ENCODE measurements around the gene HDLBP. TPM values are rescaled to one million over a fixed set of nuclear protein-coding genes. Genes with fewer than 3 reads are reported as not detected.

The HDLBP gene
- total and polyA plus RNA-seq, 2 of the 4 experiments (the other 2 are of a cell fraction), result 648 to 1,165 TPM

DNA sequence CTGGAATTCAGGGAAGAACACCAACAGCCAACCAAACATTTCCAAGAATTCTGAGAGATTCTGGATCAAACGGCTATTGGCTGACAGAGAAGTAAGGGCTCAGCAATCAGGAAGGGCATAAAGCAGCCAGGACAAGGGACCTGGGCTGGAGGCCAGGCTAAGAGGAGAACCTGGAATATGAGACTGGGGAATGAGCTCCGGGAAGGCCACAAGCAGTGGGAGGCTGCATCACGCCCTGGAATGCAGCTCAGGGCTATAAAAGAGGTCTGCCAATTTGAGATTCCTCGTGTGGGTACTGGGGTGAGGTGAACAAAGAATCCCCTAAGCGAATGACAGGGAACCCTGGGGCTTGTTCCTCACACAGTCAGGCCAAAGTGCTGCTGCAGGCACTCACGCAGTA lies 66.6 kb downstream of the HDLBP start:
- no peak overlapping the region for H3K23ac ChIP-seq (ENCODE audit: low read depth, low read length)
- H2BK20ac ChIP-seq (ENCODE audit: low read depth, low read length), result no peak overlapping the region
- 100% methylated on average over 1 of the region's 6 CpGs; no CpG with 5 or more reads in 1 of the 2 experiments for WGBS, 2 experiments (ENCODE audit: extremely low coverage in 2 of 2, insufficient read length in 1 of 2)
- in situ Hi-C loops (cut with MboI; ENCODE audit: low sequenced_read_pairs), result no loop called here
- no peak overlapping the region for H3K27ac ChIP-seq (ENCODE audit: insufficient read depth, low read length)
- H3K27me3 ChIP-seq (ENCODE audit: control insufficient read depth, insufficient read depth, low read length), result no peaks in the 10 kb centered on the region
- no peak overlapping the region for H3K4me2 ChIP-seq (ENCODE audit: low read depth, low read length)
- H4K8ac ChIP-seq (ENCODE audit: low read depth in 2 of 2, low read length in 2 of 2), result no peak overlapping the region
- CTCF ChIA-PET, result interaction anchor here (0.8 kb wide), 1 partner anchor 140 kb away, joined by 3 read pairs; no protein-coding TSS in a partner anchor
- no peak overlapping the region for H2BK120ac ChIP-seq (ENCODE audit: low read depth, low read length)
- intact Hi-C loops (cut with micrococcal nuclease), result no loop called here
- no peak overlapping the region for H2BK5ac ChIP-seq (ENCODE audit: low read depth, low read length, poor library complexity, severe bottlenecking)
- DNase-seq (no peak), ATAC-seq (ENCODE audit: low read depth) (no peak)
- no peak overlapping the region for H3K56ac ChIP-seq (ENCODE audit: extremely low read depth, insufficient read depth, low read length)
- dilution Hi-C loops (cut with HindIII; ENCODE audit: low sequenced_read_pairs, unreplicated experiment), result no loop called here
- H2AFZ ChIP-seq (replicated peaks; ENCODE audit: low read length, poor library complexity), result no peak overlapping the region
- no peak overlapping the region for H2AK9ac ChIP-seq (replicated peaks; ENCODE audit: low read depth, low read length, poor library complexity)
- no TSS peak for BruUV-seq (replicated peaks)
- peaks cover 39 to 83% of the 10 kb centered on the region in 2 experiments for H3K79me1 ChIP-seq (ENCODE audit: low read depth in 1 of 2, low read length in 2 of 2)
- H3K18ac ChIP-seq (ENCODE audit: low read depth, low read length), result no peak overlapping the region
- no peaks in the 10 kb centered on the region for H3K4me1 ChIP-seq (ENCODE audit: control insufficient read depth, insufficient read depth, low read length)
- H3K9ac ChIP-seq (ENCODE audit: low read depth, low read length), result no peak overlapping the region
- H3K36me3 ChIP-seq (ENCODE audit: control insufficient read depth, insufficient read depth, low read length), result peaks cover 89% of the 10 kb centered on the region
- H4K5ac ChIP-seq (ENCODE audit: low read depth, low read length), result no peak overlapping the region
- H3K4me3 ChIP-seq (ENCODE audit: insufficient read depth, low read depth, low read length), result no peak overlapping the region
- no peak overlapping the region for H4K91ac ChIP-seq (ENCODE audit: insufficient read depth, low read depth, low read length)
- TF ChIP-seq NFE2L2 (IDR thresholded peaks at IDR 0.05; ENCODE audit: low read depth, low read length) (no peak), SMC3 (IDR thresholded peaks at IDR 0.05; ENCODE audit: low read depth, low read length) (no peak), FOS (IDR thresholded peaks at IDR 0.05; ENCODE audit: low read depth, low read length) (no peak), CEBPB (IDR thresholded peaks at IDR 0.05; ENCODE audit: low read depth, low read length) (no peak), RCOR1 (IDR thresholded peaks at IDR 0.05; ENCODE audit: insufficient replicate concordance, low read length) (no peak), MAFK (IDR thresholded peaks at IDR 0.05; ENCODE audit: low read depth, low read length) (no peak), BHLHE40 (IDR thresholded peaks at IDR 0.05; ENCODE audit: low read depth, low read length) (no peak), RAD21 (IDR thresholded peaks at IDR 0.05; ENCODE audit: low read length) (no peak), RFX5 (IDR thresholded peaks at IDR 0.05; ENCODE audit: low read depth, low read length) (no peak), MAZ (IDR thresholded peaks at IDR 0.05; ENCODE audit: borderline replicate concordance, low read depth, low read length) (no peak), POLR2A (IDR thresholded peaks at IDR 0.05; ENCODE audit: low read depth, low read length) (no peak), CHD1 (IDR thresholded peaks at IDR 0.05; ENCODE audit: low read depth, low read length) (no peak), MXI1 (IDR thresholded peaks at IDR 0.05; ENCODE audit: borderline replicate concordance, low read depth, low read length) (no peak)
- TF ChIP-seq, protein P1, sequence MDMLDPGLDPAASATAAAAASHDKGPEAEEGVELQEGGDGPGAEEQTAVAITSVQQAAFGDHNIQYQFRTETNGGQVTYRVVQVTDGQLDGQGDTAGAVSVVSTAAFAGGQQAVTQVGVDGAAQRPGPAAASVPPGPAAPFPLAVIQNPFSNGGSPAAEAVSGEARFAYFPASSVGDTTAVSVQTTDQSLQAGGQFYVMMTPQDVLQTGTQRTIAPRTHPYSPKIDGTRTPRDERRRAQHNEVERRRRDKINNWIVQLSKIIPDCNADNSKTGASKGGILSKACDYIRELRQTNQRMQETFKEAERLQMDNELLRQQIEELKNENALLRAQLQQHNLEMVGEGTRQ (IDR thresholded peaks at IDR 0.05; ENCODE audit: low read depth, low read length), result no peak
- TF ChIP-seq, protein P2, sequence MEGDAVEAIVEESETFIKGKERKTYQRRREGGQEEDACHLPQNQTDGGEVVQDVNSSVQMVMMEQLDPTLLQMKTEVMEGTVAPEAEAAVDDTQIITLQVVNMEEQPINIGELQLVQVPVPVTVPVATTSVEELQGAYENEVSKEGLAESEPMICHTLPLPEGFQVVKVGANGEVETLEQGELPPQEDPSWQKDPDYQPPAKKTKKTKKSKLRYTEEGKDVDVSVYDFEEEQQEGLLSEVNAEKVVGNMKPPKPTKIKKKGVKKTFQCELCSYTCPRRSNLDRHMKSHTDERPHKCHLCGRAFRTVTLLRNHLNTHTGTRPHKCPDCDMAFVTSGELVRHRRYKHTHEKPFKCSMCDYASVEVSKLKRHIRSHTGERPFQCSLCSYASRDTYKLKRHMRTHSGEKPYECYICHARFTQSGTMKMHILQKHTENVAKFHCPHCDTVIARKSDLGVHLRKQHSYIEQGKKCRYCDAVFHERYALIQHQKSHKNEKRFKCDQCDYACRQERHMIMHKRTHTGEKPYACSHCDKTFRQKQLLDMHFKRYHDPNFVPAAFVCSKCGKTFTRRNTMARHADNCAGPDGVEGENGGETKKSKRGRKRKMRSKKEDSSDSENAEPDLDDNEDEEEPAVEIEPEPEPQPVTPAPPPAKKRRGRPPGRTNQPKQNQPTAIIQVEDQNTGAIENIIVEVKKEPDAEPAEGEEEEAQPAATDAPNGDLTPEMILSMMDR (conservative IDR thresholded peaks at IDR 0.05; ENCODE audit: low read depth, low read length), result no peak
- TF ChIP-seq, protein P3, sequence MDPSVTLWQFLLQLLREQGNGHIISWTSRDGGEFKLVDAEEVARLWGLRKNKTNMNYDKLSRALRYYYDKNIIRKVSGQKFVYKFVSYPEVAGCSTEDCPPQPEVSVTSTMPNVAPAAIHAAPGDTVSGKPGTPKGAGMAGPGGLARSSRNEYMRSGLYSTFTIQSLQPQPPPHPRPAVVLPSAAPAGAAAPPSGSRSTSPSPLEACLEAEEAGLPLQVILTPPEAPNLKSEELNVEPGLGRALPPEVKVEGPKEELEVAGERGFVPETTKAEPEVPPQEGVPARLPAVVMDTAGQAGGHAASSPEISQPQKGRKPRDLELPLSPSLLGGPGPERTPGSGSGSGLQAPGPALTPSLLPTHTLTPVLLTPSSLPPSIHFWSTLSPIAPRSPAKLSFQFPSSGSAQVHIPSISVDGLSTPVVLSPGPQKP (IDR thresholded peaks at IDR 0.05; ENCODE audit: borderline replicate concordance, low read depth, low read length), result no peak
- H3K4ac ChIP-seq (ENCODE audit: low read depth, low read length), result no peak overlapping the region
- H2BK15ac ChIP-seq (ENCODE audit: low read depth, low read length), result no peak overlapping the region
- POLR2A ChIA-PET (ENCODE audit: unreplicated experiment), result no interaction called here
- H4K20me1 ChIP-seq (ENCODE audit: insufficient read depth, low read length), result peaks cover 93% of the 10 kb centered on the region
- H3K14ac ChIP-seq (replicated peaks; ENCODE audit: low read depth, low read length), result no peak overlapping the region
- no peaks in the 10 kb centered on the region for H3K9me3 ChIP-seq (ENCODE audit: control insufficient read depth, insufficient read depth, low read length)
- H2AK5ac ChIP-seq (ENCODE audit: low read depth, low read length), result no peak overlapping the region
- H3K9me1 ChIP-seq (ENCODE audit: insufficient read depth, low read length), result peaks cover 4% of the 10 kb centered on the region
